Measurements from ENCODE around the gene IGFBP2.
A peak's percentile ranks its signal among the peaks of the same experiment; 100 is the strongest.

The IGFBP2 gene

DNA sequence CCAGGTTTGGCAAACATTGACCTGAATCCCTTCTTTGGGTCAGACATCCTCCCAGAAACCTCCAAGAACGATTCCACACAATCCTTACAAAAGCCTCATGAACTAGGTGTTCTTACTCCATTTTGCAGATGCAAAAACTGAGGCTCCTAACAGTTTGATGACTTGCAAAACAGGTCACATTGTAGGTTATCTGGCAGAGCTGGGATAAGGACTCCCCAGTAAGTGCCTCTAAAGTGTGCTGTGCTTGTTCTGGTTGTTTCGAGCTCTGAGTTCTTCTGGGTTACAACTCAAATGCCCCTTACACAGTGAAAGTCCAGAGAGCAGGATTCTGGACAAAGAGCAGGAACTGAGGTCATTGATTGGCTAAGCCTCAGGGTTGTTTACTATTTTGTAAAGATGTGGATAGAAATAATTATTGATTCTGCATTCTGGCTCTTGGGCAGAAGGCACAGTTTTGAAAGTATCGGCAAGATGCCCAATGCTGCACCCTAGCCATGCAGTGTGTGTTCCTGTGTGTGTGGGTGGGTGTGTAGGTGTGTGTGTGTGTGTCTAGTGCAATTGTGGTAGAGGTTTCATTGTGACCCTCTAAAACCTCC is 17.0 kb upstream of the IGFBP2 start:
- DNase-seq (ENCODE audit: low spot score) = no peak

DNA sequence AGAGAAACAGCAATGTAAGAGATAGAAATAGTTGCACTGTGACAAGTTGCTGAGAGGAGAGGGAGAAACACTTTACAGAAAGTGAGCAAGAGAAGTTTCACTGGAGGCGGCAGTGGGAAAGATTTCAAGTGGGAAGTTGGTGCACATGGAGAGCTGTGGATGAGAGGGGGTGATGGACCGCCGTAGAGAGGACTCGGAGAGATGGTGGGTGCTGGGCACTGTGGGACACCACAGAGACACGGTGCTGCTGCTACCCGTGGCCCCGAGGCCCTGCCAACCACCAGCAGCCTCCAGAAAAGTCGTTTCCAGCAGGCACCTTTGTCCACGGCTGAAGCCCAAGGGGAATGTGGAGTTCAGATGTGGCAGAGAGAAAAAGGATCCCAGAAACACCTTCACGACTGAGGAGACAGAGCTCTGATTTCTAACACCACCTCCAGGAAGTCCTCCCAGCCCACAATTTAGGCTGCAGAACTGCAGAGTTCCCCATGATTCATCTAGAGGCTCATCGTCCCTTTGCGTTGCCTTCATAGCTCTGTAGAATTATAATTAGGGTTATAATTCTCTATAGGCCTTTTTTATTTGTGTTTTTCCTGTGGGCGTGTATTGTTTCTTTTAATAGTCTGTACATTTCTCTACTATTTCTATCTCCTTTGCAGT is 15.9 kb upstream of the IGFBP2 start:
- DNase-seq (ENCODE audit: low spot score) = no peak

DNA sequence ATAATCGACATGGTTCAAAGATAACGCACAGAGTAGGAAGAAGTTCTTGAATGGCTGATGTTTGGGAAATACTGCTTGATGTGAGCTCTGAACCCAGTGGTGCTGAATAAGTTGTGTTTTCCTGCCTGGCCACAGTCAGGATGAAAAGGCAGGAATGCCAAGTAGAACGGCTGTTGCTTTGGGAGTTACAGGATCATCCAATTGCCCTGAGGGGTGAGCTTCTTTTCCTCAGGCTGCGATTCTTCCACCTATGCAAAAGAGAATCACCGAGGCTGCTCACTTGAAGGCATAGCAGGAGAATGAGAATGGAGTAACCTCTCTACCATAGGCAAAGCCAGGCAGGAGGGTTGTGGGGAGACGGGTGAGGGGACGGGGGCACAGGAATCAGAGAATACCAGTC is 14.4 kb upstream of the IGFBP2 start:
- no peak for DNase-seq (ENCODE audit: low spot score)

DNA sequence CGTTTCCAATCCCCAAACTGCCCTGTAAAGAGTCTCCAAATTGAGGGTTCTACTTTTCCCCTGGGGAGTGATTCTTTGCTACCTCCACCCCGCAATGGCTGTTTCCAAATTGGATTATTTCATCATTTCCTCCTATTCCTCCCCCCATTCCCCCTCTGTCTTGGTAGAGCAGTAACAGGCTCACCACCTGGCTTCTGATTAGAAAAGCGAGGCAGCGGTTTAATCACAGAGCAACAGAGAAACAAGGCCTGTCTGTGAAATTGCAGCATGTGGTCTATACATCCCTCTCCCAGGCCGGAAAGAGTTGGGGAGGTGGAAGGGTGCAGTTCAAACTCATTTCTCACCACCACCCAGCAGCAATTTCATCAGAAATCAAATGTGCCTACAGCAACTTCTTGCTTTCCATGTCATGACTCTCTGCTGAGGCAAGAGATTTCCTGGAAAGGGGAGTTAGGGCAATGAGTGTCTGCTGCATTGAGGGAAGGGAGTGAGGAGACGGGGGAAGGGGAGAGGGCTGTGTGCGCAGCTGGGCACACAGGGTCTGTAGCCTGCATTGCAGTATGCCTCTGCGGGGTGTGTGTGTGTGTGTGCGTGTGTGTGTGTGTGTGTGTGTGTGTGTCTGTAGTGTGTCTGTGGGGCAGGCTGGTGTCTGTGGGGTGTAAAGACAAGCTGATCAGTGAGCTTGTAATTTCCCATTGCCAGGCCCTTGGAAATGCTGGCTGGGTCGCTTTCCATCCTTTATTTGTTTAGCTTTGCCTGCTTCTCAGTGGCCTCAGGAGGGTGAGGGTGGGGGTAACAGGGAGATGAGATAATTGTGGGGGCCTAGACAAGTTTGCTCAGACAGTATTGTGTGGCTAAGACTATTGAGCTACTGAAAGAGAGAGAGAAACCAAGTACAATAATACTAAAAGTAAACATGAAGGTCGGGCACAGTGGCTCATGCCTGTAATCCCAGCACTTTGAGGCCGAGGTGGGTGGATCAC is 13.5 kb upstream of the IGFBP2 start:
- no peak for DNase-seq (ENCODE audit: low spot score)

DNA sequence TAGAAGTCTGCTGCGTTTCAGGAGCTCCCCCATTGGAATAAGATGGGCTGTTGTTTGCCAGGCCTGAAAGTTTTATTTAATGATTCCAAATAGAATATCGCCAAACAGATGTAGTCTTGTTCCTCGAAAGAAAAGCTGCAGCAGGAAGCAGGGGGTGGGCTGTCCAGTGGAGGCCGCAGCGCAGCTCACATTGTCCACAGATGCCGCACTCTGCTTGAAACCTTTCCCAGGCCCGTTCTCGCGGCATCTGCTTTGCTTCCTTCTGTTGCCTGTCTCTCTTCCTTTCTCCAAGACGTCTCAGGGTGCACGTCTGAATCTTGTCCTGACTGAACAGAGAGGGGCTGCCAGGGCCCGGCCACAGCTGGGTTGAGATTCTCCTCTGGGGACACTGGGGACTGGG is 12.4 kb upstream of the IGFBP2 start:
- no peak for DNase-seq (ENCODE audit: low spot score)

DNA sequence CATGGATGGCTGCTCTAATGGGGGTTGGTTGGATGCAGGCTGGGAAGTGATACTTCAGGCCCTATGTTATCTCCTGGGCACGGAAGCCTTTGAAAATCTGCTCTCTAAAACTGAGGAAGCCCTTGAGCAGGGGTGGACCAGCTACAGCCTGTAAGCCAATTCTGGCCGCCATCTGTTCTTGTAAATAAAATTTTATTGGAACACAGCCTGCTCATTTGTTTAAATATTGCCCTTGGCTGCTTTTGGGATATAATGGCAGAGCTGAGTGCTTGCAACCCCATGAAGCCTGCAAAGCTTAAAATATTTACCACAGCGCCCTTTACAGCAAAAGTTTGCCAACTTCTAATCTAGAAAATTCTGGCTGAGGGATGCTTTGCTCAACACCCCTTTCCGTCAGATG is 11.9 kb upstream of the IGFBP2 start:
- no peak for DNase-seq (ENCODE audit: low spot score)

DNA sequence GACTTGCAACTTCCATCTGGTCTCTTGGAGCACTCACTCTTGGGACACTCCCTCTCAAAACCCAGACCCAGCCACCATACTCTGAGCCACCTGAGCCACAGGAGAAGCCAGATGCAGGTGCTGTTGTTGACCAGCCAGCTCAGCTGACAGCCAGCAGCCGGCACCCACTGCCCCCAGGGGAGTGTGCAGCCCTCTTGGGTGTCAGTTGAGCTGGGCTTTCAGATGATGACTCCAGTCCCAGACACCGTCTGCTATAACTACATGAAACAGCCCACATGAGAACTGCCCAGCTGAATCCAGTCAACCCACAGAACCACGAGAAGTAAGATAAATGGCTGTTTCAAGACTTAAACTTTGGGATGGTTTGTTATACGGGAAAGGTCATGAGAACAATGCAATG is 10.7 kb upstream of the IGFBP2 start:
- DNase-seq (ENCODE audit: low spot score) = no peak

DNA sequence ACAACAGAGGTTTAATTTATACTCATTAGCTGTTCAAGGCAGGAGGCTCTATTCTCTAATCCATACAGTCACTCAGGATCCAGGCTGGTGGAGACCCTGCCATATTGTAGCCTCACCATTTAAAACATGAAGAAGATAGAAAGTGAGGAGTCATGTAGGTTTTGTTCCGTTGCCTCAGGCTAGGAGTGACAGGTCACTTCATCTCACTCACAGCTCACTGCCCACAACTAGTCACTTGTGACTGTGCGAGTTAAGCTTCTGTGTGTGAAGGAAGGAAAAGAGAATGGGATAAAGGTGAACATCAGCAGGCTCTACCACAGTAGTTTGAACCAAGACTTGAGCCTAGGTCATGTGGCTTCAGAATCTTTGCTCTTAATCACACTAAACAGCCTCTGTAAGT is 9.0 kb upstream of the IGFBP2 start:
- DNase-seq (ENCODE audit: low spot score) = no peak

DNA sequence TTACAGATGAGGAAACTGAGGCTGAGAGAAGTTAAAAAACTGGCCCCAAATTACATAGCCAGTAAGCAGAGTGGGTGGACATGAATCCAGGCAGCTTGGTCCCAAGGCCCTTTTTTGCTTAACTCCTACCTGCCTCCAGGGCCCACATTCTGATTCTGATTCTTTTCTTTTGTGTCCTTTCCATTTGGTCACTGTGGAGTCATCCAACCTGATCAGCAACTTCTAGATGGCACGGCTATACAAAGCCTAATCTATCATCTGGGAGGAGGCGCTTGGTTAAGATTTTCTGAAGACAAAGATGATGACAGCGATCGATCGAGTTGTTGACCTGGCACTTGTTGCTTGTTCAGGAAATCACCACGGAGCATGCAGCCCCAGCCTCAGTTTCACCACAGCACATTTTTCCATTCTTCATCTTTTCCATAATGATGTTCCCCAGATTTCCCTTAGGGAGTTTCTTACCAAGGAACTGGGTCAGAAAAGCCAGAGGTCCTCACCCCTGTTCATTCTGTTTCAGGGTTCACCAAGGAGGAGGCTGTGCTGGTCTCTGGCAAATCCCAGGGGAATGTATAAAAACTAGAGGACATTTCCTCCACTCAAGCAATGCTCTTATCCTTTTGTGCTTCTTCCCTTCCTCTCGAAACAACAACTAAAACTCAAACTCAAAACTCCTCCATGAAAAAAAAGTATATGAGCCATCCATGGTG is 6.9 kb upstream of the IGFBP2 start:
- no peak for DNase-seq (ENCODE audit: low spot score)

DNA sequence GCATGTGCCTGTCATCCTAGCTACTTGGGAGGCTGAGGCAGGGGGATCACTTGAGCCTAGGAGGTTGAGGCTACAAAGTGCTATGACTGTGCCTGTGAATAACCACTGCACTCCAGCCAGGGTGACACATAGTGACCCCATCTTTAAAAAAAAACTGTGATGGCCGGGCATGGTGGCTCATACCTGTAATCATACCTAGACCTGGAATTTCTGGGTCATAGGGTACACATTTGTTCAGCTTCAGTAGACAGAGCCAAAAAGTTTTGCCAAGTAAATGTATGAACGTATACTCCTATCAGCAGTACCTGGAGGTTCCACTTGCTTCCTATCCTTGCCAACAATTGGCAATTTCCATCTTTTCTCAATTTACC is 6.4 kb upstream of the IGFBP2 start:
- no peak for DNase-seq (ENCODE audit: low spot score)

DNA sequence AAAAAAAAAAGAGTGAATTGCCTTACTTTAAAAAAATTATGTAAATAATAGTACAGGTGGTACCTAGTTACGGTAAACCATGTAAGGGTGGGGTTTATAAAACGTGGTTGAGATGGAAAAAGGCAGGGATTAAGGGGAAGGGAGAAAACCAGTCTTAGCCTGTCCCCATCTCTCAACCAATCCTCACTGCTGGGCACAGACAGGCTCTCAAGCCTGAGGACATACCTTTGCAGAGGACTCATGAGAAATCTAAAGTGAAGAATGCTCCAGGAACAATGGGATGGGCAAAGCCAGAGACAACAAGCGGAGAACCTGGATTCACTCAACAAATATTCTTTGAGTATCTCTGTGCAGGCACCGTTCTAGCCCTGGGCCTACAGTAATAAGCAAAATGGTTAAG is 3.4 kb upstream of the IGFBP2 start:
- DNase-seq (ENCODE audit: low spot score) = no peak

DNA sequence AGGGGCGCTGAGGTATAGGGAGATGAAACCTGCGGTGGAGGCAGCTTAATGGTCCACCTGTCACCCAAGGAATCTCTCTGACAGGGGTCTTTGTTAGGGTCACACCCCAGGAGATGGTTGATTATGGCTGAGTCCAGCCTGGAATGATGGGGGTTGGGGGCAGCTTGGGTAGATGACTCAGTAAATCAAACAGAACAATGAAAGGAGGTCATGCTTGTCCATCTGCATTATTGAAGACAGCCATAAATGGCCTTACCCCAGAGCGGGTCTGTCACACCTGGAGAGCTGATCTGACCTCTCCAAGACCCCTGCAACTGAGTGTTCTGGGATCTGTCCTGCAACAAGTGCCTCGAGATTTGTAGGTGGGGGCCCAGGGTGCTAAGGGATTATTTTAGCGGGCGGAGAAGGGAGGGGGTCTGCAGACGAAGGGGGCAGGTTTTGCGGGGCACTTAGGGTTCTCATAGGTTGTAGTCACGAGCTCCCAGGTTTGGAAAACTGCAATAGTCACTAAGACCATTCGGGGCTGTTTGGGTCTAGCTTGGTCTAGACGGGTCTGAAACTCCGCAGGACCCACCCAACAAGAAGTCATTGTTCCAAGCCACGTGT is 771 bp upstream of the IGFBP2 start:
- no peak for DNase-seq (ENCODE audit: low spot score)

DNA sequence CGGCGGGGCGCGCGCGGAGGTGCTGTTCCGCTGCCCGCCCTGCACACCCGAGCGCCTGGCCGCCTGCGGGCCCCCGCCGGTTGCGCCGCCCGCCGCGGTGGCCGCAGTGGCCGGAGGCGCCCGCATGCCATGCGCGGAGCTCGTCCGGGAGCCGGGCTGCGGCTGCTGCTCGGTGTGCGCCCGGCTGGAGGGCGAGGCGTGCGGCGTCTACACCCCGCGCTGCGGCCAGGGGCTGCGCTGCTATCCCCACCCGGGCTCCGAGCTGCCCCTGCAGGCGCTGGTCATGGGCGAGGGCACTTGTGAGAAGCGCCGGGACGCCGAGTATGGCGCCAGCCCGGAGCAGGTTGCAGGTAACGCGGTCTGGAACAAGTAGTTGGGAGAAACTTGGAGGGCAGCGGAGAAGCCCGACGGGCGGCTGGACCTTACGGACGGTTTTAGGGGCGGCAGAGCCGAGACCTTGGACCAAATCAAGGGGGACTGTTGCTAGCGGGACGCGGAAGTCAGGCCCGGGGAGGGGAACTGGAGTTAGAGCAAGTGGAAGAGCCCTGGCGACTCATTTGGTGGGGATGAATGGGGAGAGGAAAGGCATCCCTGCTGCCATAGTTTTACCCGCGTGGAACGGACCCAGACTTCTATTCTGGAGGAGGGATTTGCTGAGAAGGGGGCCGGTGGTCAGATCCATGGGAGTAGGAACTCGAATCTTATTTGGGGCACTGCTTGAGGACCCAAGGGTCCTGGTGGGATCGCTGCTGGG is 573 bp downstream of the IGFBP2 start:
- DNase-seq (ENCODE audit: low spot score) = peak; percentile 68

DNA sequence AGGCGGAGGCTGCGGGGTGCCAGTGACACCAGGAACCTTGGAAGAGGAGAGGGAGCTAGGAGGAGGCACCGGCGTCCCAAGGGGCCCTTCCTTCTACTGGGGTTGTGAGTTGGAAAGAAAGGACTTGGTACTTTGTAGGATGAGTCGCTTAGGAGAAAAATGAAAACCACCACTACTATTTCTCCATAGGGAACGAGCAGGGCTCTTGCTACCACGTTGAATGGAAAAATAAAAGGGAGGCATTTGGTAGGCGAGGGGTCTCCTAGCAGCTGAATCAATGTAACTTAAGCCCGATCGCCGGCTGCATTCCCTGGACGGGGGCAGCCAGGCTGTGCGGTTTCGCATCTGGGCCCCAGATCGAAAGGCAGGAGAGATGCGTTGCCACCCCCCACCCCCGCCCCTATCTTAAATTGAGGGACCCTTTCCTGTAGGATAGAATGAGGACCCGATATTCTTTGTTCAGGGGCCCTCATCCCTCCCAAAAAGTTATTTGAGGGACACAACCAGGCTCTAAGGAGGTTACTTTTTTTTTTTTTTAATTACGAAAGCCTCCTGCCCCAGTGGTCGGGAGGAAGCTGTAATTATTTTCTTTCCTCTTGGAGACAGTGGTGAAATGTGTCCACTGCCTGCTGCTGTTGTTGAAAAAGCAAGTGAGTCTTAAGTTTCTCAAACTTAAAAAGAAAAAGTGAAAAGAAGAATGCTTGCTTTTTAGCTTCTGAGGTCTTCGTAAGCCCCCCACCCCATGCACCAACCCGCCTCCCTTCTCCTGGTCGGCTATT is 1.3 kb downstream of the IGFBP2 start:
- no peak for DNase-seq (ENCODE audit: low spot score)

DNA sequence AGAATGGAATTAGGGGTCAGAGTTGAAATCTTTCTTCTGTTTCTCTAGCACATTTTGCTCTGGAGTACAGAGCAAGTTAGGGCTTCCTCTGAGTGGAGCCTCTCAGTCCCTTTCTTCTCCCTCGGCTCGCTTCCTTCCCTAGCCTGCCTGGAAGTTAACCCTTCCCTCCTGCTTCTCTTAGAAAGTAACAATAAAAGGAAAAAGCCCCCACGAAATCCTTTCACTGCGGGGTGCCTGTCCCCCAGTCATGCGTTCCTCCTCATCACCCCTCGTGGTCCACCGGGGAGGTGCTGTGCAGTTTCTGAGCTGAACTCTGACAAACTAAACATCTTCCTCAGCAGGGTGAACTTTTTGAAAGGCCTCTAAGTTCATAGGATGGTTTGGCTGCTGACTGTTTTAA is 2.0 kb downstream of the IGFBP2 start:
- DNase-seq (ENCODE audit: low spot score) = no peak

DNA sequence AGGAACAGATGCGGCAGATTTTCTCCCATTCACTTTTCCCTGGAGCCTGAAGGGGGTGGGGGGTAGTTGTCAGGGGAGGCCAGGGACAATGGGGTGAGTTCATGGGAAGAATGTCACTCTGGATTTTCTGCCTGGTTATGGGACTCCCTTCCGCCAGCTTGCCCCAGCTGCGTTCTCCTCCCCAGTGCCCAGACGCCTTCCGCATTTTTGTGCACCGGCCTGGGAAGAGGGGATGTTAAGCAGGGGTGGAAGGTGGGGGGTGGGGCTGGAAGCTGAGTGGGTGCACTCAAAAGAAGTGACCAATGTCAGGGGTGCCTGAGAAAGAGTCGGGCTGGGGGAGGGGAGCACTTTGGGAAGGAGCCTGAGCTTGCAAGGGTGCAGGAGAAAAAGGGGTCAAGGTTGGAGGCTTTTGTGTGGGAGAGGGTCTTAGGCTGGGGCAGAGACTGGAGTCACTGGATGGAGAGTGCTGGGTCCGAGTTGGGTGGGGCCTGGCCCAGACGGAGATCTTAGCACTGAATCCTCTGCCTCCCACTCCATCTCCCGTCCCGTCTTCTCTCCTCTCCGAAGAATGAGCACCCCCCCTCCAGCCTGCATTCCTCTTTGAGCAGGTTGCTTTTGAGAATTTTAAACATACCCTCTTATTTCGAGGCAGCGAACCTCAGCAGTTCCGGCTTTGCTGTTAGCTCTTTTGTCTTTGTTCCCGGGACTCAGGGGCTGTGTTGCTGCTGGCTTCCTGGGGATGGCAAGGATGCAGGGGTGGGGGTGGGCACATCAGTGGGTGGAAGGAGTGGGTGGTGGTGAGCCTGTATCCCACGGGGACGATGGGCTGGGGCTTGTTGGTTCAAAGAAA is 2.7 kb downstream of the IGFBP2 start:
- DNase-seq (ENCODE audit: low spot score) = no peak

DNA sequence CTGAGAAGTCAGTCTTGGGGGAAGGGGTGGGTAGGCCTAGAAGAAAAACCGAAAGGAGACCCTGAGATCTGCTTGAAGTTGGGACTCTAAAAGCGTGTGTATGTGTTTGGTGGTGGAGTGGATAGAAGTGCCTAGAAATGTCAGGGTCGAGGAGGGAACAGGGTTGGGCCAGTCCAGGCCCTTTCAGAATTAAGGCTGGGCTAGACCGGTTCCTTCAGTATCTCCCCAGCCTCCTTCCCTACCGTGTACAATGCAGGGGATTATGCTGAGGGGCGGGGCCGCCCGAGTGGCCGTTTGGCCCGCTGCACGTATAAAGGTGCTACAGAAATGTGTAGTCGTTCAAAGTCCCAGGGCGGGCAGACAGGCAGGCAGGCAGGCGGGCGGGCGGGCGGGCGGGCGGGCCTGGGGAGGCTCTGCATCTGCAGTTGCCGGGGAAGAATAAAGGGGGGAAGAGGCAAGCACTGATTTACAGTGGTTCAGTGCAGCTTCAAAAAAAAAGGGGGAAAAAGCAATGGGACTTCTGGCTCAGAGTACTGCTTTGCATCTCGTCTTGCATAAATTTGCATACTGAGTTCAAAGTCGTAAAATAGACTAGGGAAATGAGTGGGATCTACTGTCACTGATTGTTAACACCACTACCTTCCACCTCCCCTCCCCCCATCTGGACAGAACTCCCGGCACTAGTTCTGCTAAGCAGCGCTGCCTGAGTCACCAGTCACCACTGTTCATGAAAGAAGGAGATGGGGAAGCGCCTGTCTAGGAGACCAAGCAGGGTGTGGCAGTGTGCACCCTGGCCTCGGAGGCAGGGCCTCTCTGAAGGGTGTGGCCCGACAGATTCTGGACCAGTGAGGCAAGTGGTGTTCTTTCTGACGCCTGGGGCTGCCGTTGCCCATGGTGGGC is 3.6 kb downstream of the IGFBP2 start:
- no peak for DNase-seq (ENCODE audit: low spot score)

DNA sequence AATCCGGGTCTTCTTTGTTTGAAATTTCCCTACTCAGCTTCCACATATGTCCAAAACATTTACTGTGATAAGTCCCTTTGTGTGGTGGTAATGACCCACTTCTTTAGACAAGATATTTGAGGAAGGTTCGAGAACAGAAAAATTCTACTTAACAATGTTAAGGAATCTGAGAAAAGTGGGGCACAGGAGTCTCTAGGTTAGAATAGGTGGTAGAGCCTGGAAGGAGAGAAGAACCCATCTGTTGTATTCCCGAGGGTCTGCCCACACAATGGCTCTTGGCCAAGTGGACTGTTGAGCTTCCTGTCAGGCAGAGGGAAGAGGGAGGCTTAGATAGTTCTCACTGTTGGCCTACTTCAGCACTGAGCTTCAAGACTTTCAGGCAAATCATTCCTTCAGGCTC is 4.3 kb downstream of the IGFBP2 start:
- no peak for DNase-seq (ENCODE audit: low spot score)
